A549 treated with ZK216348 at 1 μM for 4 hours (cell line): ENCODE data around the gene MYL12B. TPM values are rescaled to one million over a fixed set of nuclear protein-coding genes. Genes with fewer than 3 reads are reported as not detected.

Experiments used
- total RNA-seq: library from RNA; stranded (reverse); fragments of 200-300 nt; extraction: Qiagen RNA extraction; gene quantifications from 5 replicates; pipeline ENCODE4 v1.2.3, GENCODE V29; 2022; ENCODE audit warnings: low read depth

MYL12B gene
- 375 to 441 TPM (median 388 TPM) in 5 replicates for total RNA-seq

DNA sequence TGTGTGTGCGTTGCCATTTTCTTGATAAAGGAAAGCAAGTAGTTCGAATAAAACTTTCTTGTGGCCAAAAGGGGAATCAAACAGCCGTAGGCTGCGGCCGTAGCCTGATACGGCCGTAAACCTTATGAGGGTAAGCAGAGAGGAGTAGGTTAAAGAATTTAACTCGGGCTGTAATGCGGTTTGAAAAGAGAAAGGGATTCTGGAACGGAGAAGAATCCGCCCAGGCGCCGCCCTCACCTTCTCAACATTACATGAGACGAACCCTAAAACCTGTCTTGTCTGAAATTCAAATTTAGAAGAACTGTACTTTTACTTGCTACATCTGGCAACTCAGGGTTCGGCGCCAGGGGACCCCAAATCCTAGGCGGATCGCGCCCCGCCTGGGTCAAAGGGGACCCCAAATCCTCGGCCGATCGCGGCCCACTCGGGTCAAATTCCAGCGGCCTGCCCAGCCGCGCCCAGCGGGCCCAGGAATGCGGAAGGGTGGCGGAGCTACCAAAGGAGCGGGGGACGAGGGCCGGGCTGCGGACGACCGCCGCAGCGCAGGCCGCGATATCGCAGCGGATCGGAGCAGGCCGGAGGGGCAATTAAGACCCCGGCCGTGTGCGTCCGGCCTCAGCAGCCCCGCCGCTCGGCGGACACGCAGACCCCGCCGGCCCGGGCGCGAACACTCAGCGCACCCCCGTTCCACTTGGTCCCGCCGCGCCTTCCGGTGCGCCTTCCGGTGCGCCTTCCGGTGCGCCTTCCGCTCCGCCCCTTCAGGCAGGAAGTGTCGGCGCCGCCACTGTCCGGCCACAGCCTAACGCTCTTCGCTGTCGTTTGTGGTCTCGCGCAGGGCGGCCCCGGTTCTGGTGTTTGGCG is at the start of gene MYL12B:
TSS of gene MYL12B (plus strand) at position 761 of the 861 bp plus-strand sequence. CDS start 10,766 bp downstream, outside the sequence.

DNA sequence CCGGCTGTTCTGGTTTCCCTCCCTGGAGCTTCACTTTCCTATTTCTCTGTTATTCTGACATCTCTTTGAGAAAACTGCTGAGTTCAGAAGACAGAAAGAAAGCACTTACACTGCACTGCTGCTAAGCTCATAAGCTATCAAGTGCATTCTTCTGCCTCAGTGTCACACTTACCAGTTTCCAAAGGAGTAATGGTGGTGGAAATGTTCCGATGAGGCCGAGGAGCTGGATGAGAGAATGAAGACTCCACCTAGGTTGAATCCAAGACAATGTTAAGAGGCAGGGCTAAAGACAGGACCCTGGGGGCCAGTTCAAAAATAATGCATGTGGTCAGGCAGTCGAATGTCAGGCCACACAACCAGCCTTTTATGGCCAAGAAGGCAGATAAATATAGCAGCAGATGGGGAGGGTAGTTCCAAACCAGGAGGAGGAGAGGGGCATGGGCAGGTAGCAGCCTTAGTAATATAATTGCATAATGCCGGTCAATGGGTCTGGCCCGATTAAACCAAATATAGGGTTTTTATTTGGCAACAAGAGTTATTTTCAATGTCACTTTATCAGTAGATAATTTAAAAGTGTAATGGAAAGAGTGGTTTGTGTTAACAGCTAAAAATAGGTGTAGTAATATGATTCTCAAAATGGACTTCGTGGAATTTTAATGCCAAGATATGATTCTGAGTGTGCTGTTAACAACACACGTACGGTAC is 42.1 kb upstream of the MYL12B start, which contains the start of gene MYOM1:
TSS of gene MYOM1 (minus strand) at position 338 of the 705 bp plus-strand sequence. CDS start 4,745 bp downstream, outside the sequence.

DNA sequence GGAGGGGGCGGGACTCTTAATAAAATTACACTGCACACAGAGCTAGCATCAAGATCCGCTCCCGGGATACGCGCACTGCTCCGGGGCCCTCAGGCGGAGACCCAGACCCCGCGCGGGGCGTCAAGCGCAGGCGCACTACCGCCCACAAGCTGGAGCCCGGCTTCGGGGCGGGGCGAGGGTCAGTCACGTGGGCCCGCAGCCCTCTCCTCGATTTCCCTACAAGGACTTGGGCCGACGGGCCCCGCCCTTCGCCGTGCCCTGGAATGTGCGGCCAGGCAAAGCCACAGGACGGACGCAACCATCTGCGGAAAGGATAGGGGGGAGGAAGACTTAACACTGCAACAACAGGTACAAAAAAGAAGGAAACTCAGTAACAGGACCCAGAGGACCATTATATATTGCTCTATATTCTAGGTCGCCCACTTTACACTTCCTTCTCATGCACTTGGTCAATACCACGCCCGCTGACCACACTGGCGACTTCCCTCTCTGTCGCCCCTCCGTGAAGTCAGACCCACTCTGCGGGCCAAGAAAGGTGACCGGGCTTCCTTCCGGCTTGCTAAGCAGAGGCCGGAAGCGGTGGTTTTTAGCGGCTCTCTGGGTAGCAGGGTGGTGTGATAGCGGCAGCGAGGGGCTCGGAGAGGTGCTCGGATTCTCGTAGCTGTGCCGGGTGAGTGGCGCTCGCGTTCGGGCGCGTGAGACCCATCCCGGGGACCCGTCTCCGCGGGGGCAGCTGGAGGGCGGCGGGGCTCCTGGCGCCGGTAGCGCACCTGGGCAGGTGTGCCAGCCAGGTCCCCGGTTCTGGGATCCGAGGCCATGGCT is 14.5 kb upstream of the MYL12B start, which contains the start of gene MYL12A:
TSS of gene MYL12A (plus strand) at position 562 of the 822 bp plus-strand sequence. CDS start 5,447 bp downstream, outside the sequence.

Other genes starting within 250 kb of the MYL12B start
- 13.6 to 21.5 TPM (median 19.2 TPM) in 5 replicates for gene LPIN2, start 249.0 kb upstream of the MYL12B start, total RNA-seq
- 0.07 to 0.28 TPM (median 0.12 TPM) in 5 replicates for gene MYOM1, start 42.2 kb upstream of the MYL12B start, total RNA-seq
- 261 to 397 TPM (median 307 TPM) in 5 replicates for gene MYL12A, start 14.3 kb upstream of the MYL12B start, total RNA-seq
- gene TGIF1, start 188.0 kb downstream of the MYL12B start, total RNA-seq = 102 to 144 TPM (median 132 TPM) in 5 replicates